GM12801 (cell line): Measurements from ENCODE around the gene FAM193B.

Experiments
- CTCF ChIP-seq: IDR thresholded peaks from one replicate; pipeline ENCODE4 v1.5.1; 2011; ENCODE audit warnings: control low read depth; ENCODE audit not compliant: insufficient read length; ENCODE audit errors: extremely low read depth

Gene FAM193B

GRCh38 chr5:177555228-177555627 is 865 bp upstream of the FAM193B start:
- no peak for TF ChIP-seq CTCF

DNA sequence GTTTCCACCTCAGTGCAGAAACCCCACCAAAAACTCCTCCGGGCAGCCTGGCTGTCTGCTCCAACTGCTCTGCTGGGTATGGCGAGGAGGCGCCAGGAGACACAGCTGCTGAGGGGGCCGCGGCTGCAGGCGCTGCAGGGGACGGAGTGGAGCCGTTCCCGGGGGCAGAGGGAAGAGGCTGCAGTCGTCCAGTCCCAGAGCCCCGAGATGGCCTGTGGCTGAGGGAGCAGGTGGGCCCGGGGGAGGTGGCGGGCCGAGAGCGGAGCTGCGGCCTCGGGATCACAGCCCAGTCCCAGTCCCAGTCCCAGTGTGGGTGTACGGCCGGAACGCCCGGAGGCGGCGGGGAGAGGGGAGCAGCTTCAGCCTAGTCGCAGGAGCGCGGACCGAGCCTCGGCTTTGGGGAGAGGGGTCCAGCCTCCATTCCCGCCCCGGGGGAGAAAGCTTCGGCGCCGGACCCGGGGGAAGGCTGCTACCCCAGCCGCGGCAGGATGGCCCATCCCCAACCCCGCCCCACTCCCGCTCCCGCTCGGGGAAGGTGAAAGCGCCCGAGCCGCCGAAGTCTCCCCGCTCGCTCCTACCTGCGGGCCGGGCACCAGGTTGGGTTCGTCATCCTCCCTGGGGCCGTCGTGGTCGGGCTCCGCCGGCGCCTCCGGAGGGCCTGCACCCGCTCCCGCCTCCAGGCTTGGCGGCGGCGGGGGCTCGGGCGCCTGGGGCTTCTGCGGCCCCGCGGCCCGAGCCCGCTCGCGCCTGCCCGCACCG is 513 bp downstream of the FAM193B start:
- no peak for TF ChIP-seq CTCF

GRCh38 chr5:177552839-177553455 is 1.4 kb downstream of the FAM193B start:
- no peak for TF ChIP-seq CTCF

- TF ChIP-seq CTCF = no peak
These were observed 4.2 kb downstream of the FAM193B start for GRCh38 chr5:177550122-177550521.

DNA sequence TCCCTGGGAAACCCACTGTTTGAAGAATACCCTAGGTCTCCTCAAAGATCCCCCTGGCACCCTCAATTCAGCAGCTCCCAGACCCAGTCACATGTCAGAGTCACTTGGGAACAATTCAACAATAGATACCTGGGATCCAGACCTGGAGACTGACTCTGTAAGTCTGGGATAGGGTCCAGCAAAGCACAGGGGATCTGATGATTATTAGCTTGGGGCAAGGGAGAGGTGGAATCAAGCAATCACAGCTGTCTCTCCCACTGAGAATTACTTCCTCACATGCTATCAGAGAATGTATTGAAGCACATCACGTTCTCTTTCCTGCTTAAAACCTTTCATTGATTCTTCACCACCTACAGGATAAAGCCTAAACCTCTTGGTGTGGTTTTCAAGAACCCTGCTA is 5.9 kb downstream of the FAM193B start:
- no peak for TF ChIP-seq CTCF

- no peak for TF ChIP-seq CTCF
These were observed 6.6 kb downstream of the FAM193B start for GRCh38 chr5:177547736-177548135.

DNA sequence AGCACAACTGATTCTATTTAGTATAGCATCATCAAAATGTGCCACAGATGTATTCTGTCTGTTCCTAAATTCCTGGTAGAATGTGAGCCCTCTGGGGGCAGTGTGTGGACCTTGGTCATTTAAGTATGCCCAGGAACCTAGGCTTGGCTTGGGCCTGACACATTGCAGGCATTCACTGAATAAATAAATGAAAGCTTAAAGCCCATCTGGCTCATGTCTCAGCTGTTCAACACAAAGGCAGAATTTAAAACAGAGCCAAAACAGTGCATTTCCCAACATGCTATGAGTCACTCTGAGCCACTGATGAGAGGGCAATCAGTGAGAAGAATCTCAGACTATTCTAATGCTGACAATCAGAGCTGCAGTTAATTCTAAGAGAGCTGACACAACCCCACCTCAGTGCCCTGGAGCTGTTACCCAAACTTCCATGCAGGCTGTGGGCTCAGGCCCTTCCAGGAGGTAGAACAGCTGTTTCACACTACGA is 8.1 kb downstream of the FAM193B start:
- TF ChIP-seq CTCF = no peak
